Fibroblast of villous mesenchyme (primary cell): ENCODE measurements around the gene TOP3B. TPM values are rescaled to one million over a fixed set of nuclear protein-coding genes. Genes with fewer than 3 reads are reported as not detected.

Experiments
- DNase-seq: peaks from one replicate; pipeline ENCODE4 v3.0.0-alpha.2; 2010; ENCODE audit warnings: low read depth
- H3K4me3 ChIP-seq: 2 replicates; pipeline ENCODE4 v1.5.1; 2011; ENCODE audit warnings: low read depth, mild to moderate bottlenecking, low read length
- CTCF ChIP-seq: IDR thresholded peaks from 2 replicates; pipeline ENCODE4 v1.5.1; 2012; ENCODE audit warnings: low read depth, mild to moderate bottlenecking, low read length; ENCODE audit not compliant: insufficient read depth
- total RNA-seq: library from RNA; depleted of rRNA; stranded (reverse); fragments of >200 nt; gene quantifications from 2 replicates; pipeline ENCODE4 v1.2.3, GENCODE V29; 2012

The TOP3B gene
- total RNA-seq, 1 donor, result 33.2 TPM

- no peak for TF ChIP-seq CTCF
Measured at GRCh38 chr22:21980547-21980946, 2.0 kb downstream of the TOP3B start.

GRCh38 chr22:21978564-21979386, 3.8 kb downstream of the TOP3B start:
- no peak for TF ChIP-seq CTCF
- no peak for DNase-seq
- H3K4me3 ChIP-seq, result no peak overlapping the region

More at GRCh38 chr22:21980547-21980946, 2.0 kb downstream of the TOP3B start:
- no peak overlapping the region for H3K4me3 ChIP-seq
- no peak for DNase-seq

- DNase-seq, result no peak
- no peak for TF ChIP-seq CTCF
- H3K4me3 ChIP-seq, result no peak overlapping the region
Measured at GRCh38 chr22:21977814-21978213, 4.8 kb downstream of the TOP3B start.

- no peak for TF ChIP-seq CTCF
- H3K4me3 ChIP-seq, result no peak overlapping the region
- no peak for DNase-seq
Measured at GRCh38 chr22:21975854-21976345, 6.7 kb downstream of the TOP3B start.

- no peak overlapping the region for H3K4me3 ChIP-seq
- no peak for DNase-seq
- TF ChIP-seq CTCF, result no peak
Measured at GRCh38 chr22:21975273-21975672, 7.3 kb downstream of the TOP3B start.

- no peak for DNase-seq
- no peak overlapping the region for H3K4me3 ChIP-seq
- TF ChIP-seq CTCF, result no peak
Measured at GRCh38 chr22:21974058-21974649, 8.4 kb downstream of the TOP3B start.
